HG03571 (cell line): ENCODE measurements around the gene S100A16.
A peak's percentile ranks its signal among the peaks of the same experiment; 100 is the strongest.
"Not testable (repeated sequence)": the region's sequence is repeated elsewhere in the genome, so short reads cannot be mapped to it uniquely, and the experiment has no call there.

ENCODE experiments used
- ATAC-seq: cut with Tn5 transposase; IDR thresholded peaks from one replicate; pipeline ENCODE4 v1.9.1; 2021; ENCODE audit not compliant: unreplicated experiment

S100A16 gene

GRCh38 chr1:153612755-153613331 is at the start of gene S100A16:
Gene S100A16 (minus strand): TSS chr1:153613137. CDS start chr1:153608151, 4,986 bp downstream.
- ATAC-seq, result no peak

- no peak for ATAC-seq
These were observed 49.3 kb upstream of the S100A16 start for GRCh38 chr1:153662269-153662668.

GRCh38 chr1:153661111-153661708 is 48.3 kb upstream of the S100A16 start:
- no peak for ATAC-seq

GRCh38 chr1:153659656-153660055 is 46.7 kb upstream of the S100A16 start:
- no peak for ATAC-seq

GRCh38 chr1:153659175-153659534 is 46.2 kb upstream of the S100A16 start:
- ATAC-seq, result no peak

GRCh38 chr1:153658400-153659174 is 45.6 kb upstream of the S100A16 start, which contains the start of gene SNAPIN:
Gene SNAPIN (plus strand): TSS chr1:153658703. CDS start chr1:153658744, 41 bp downstream.
- ATAC-seq, result peak; percentile 88

GRCh38 chr1:153655333-153655732 is 42.4 kb upstream of the S100A16 start:
- no peak for ATAC-seq

- ATAC-seq, result no peak
These were observed 40.0 kb upstream of the S100A16 start for GRCh38 chr1:153652805-153653500.

- no peak for ATAC-seq
These were observed 38.8 kb upstream of the S100A16 start for GRCh38 chr1:153651771-153652170.

GRCh38 chr1:153649863-153650235 is 36.9 kb upstream of the S100A16 start:
- ATAC-seq, result no peak

- ATAC-seq, result no peak
These were observed 36.4 kb upstream of the S100A16 start for GRCh38 chr1:153649137-153649862.

- ATAC-seq, result no peak
These were observed 35.2 kb upstream of the S100A16 start for GRCh38 chr1:153648000-153648643.

- no peak for ATAC-seq
These were observed 34.4 kb upstream of the S100A16 start for GRCh38 chr1:153647346-153647714.

- no peak for ATAC-seq
These were observed 33.9 kb upstream of the S100A16 start for GRCh38 chr1:153646672-153647345.

- no peak for ATAC-seq
These were observed 30.9 kb upstream of the S100A16 start for GRCh38 chr1:153643816-153644215.

GRCh38 chr1:153643100-153643499 is 30.2 kb upstream of the S100A16 start:
- no peak for ATAC-seq

GRCh38 chr1:153642161-153642560 is 29.2 kb upstream of the S100A16 start:
- ATAC-seq, result no peak

GRCh38 chr1:153640861-153641260 is 27.9 kb upstream of the S100A16 start:
- no peak for ATAC-seq

- ATAC-seq, result not testable (repeated sequence)
These were observed 27.3 kb upstream of the S100A16 start for GRCh38 chr1:153640213-153640612.

- ATAC-seq, result no peak
These were observed 26.3 kb upstream of the S100A16 start for GRCh38 chr1:153639280-153639679.
